ENCODE data around the gene DUSP10. TPM values are rescaled to one million over a fixed set of nuclear protein-coding genes. Genes with fewer than 3 reads are reported as not detected.

DUSP10 gene
- total RNA-seq, 1 donor = 62.2 TPM

- Histone ChIP-seq H3K4me1 (ENCODE audit: insufficient read depth, low read length) (peaks cover 36% of the 10 kb centered on the region), H3K36me3 (ENCODE audit: insufficient read depth, low read length) (peaks cover under 1% of the 10 kb centered on the region), H4K20me1 (ENCODE audit: insufficient read depth, low read length) (no peaks in the 10 kb centered on the region), H3K9me3 (ENCODE audit: low read depth, low read length) (peaks cover 4% of the 10 kb centered on the region), H3K4me2 (ENCODE audit: insufficient read depth, low read length) (no peak overlapping the region), H3K27ac (ENCODE audit: low read depth, low read length) (no peak overlapping the region), H3K79me2 (ENCODE audit: insufficient read depth, low read length) (no peaks in the 10 kb centered on the region), H2AFZ (ENCODE audit: low read length) (no peak overlapping the region), H3K4me3 (ENCODE audit: insufficient read depth, low read length) (no peak overlapping the region), H3K27me3 (ENCODE audit: insufficient read depth, low read length) (no peaks in the 10 kb centered on the region)
- TF ChIP-seq CTCF (IDR thresholded peaks at IDR 0.05; ENCODE audit: extremely low read depth, low read depth, low read length) = no peak
- no peak for DNase-seq (ENCODE audit: insufficient read length, low spot score, missing footprints)
These were observed 45.0 kb downstream of the DUSP10 start for GRCh38 chr1:221696718-221697461.

GRCh38 chr1:221696027-221696426, 45.9 kb downstream of the DUSP10 start:
- Histone ChIP-seq H4K20me1 (ENCODE audit: insufficient read depth, low read length) (no peaks in the 10 kb centered on the region), H3K79me2 (ENCODE audit: insufficient read depth, low read length) (no peaks in the 10 kb centered on the region), H3K4me3 (ENCODE audit: insufficient read depth, low read length) (no peak overlapping the region), H3K4me1 (ENCODE audit: insufficient read depth, low read length) (peaks cover 36% of the 10 kb centered on the region), H3K27me3 (ENCODE audit: insufficient read depth, low read length) (no peaks in the 10 kb centered on the region), H3K27ac (ENCODE audit: low read depth, low read length) (no peak overlapping the region), H3K4me2 (ENCODE audit: insufficient read depth, low read length) (no peak overlapping the region), H3K9me3 (ENCODE audit: low read depth, low read length) (peaks cover 4% of the 10 kb centered on the region), H2AFZ (ENCODE audit: low read length) (no peak overlapping the region), H3K36me3 (ENCODE audit: insufficient read depth, low read length) (no peaks in the 10 kb centered on the region)
- no peak for DNase-seq (ENCODE audit: insufficient read length, low spot score, missing footprints)
- no peak for TF ChIP-seq CTCF (IDR thresholded peaks at IDR 0.05; ENCODE audit: extremely low read depth, low read depth, low read length)

GRCh38 chr1:221695301-221695700, 46.6 kb downstream of the DUSP10 start:
- no peaks in the 10 kb centered on the region for H4K20me1 ChIP-seq (ENCODE audit: insufficient read depth, low read length)
- H3K27me3 ChIP-seq (ENCODE audit: insufficient read depth, low read length) = no peaks in the 10 kb centered on the region
- no peak for DNase-seq (ENCODE audit: insufficient read length, low spot score, missing footprints)
- H3K27ac ChIP-seq (ENCODE audit: low read depth, low read length) = no peak overlapping the region
- H3K4me3 ChIP-seq (ENCODE audit: insufficient read depth, low read length) = no peak overlapping the region
- H2AFZ ChIP-seq (ENCODE audit: low read length) = no peak overlapping the region
- H3K4me2 ChIP-seq (ENCODE audit: insufficient read depth, low read length) = no peak overlapping the region
- no peaks in the 10 kb centered on the region for H3K36me3 ChIP-seq (ENCODE audit: insufficient read depth, low read length)
- TF ChIP-seq CTCF (IDR thresholded peaks at IDR 0.05; ENCODE audit: extremely low read depth, low read depth, low read length) = no peak
- no peaks in the 10 kb centered on the region for H3K79me2 ChIP-seq (ENCODE audit: insufficient read depth, low read length)
- peaks cover 36% of the 10 kb centered on the region for H3K4me1 ChIP-seq (ENCODE audit: insufficient read depth, low read length)
- H3K9me3 ChIP-seq (ENCODE audit: low read depth, low read length) = peaks cover 4% of the 10 kb centered on the region

- Histone ChIP-seq H3K36me3 (ENCODE audit: insufficient read depth, low read length) (no peaks in the 10 kb centered on the region), H2AFZ (ENCODE audit: low read length) (no peak overlapping the region), H4K20me1 (ENCODE audit: insufficient read depth, low read length) (no peaks in the 10 kb centered on the region)
These were observed 47.8 kb downstream of the DUSP10 start for GRCh38 chr1:221694109-221694508.

More at GRCh38 chr1:221694109-221694508, 47.8 kb downstream of the DUSP10 start:
- Histone ChIP-seq H3K9me3 (ENCODE audit: low read depth, low read length) (peaks cover 4% of the 10 kb centered on the region), H3K4me2 (ENCODE audit: insufficient read depth, low read length) (no peak overlapping the region), H3K27ac (ENCODE audit: low read depth, low read length) (no peak overlapping the region), H3K79me2 (ENCODE audit: insufficient read depth, low read length) (no peaks in the 10 kb centered on the region), H3K4me1 (ENCODE audit: insufficient read depth, low read length) (peaks cover 26% of the 10 kb centered on the region), H3K4me3 (ENCODE audit: insufficient read depth, low read length) (no peak overlapping the region), H3K27me3 (ENCODE audit: insufficient read depth, low read length) (no peaks in the 10 kb centered on the region)
- DNase-seq (ENCODE audit: insufficient read length, low spot score, missing footprints) = no peak
- no peak for TF ChIP-seq CTCF (IDR thresholded peaks at IDR 0.05; ENCODE audit: extremely low read depth, low read depth, low read length)

Data from osteoblast (primary cell).